Islet precursor cell (in vitro differentiated cells): ENCODE data around the gene XPO5.
"Not testable (repeated sequence)": the region's sequence is repeated elsewhere in the genome, so short reads cannot be mapped to it uniquely, and the experiment has no call there.

Source experiments
- DNase-seq: peaks from one replicate; pipeline ENCODE4 v3.0.0-alpha.2; 2018

Gene XPO5

DNA sequence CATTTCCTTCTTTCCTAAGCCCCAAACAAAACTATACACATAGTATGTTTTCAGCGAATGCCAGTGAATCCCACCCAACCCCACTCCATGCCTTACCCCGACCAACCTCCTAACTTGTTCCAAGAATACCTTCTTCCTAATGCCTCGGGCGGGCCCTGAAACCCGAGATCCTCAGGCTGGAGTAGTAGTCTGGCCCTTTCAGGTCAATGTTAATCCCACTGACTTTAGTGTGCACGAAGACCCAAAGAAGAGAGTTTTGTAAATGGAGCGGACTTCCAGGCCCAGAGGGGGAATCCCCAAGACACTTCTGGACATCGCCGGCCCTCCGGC is 59.5 kb downstream of the XPO5 start:
- DNase-seq: no peak

DNA sequence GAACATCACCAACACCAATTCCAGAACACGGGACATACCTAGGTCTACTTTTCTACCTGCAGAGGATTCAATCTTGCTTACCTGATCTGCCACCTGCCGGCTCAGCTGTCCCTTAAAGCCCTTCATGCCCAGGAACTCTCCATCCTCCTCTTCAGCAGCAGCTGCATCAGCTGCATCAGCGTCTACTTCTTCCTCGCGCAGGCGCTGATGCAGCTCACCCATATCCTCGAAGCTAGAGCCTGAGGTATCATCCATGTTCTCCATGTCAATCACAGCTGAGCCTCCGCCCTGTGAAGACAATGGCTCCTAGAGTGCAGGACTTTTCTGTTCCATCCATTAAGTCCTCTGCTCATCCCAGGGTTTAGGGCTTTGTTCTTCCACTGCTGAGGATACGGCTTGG is 60.0 kb downstream of the XPO5 start:
- DNase-seq: no peak

DNA sequence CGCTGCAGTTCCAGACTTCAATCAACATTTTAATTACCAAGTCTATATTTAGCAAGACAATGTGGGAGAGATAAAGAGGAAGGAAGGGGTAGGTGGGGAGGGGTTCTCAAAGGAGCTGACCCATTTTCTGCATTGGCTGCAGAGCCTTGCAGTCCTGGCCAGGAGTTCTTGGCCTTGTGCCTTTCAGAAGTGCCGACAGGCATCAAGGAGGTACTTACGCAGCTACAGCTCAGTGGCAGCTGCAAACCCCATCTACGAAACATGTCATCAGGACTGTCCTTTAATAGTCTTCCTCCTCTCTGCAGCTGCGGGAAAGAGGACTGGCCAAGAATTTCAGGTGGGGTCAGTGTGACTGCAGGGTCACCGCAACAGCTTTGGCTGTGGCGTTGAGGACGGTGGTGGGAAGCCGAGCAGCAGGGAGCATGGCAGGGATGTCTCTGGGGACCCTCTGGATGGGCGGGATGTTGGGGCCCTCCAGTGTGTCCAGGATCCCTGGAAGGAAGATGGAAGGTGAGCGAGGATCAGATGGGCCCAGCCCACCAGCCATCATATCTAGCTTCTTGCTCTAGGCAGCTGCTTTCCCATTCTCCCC is 63.9 kb downstream of the XPO5 start:
- DNase-seq: no peak

DNA sequence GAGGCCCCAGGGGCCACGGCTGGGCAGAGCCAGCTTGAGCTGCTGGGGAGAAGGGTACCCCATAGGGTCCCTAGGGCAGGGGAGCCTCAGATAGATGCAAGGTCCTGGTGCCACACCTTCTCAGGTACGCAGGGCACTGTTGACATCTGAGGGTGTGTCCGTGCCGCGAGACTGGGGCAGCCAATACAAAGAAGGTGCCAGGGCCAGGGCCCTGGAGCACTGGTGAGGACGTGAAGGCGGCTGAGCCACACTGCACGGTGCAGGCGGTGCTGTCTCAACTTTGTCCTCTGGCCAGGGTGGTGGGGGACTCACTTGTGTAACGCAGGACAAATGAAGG is 65.0 kb downstream of the XPO5 start:
- DNase-seq: no peak

DNA sequence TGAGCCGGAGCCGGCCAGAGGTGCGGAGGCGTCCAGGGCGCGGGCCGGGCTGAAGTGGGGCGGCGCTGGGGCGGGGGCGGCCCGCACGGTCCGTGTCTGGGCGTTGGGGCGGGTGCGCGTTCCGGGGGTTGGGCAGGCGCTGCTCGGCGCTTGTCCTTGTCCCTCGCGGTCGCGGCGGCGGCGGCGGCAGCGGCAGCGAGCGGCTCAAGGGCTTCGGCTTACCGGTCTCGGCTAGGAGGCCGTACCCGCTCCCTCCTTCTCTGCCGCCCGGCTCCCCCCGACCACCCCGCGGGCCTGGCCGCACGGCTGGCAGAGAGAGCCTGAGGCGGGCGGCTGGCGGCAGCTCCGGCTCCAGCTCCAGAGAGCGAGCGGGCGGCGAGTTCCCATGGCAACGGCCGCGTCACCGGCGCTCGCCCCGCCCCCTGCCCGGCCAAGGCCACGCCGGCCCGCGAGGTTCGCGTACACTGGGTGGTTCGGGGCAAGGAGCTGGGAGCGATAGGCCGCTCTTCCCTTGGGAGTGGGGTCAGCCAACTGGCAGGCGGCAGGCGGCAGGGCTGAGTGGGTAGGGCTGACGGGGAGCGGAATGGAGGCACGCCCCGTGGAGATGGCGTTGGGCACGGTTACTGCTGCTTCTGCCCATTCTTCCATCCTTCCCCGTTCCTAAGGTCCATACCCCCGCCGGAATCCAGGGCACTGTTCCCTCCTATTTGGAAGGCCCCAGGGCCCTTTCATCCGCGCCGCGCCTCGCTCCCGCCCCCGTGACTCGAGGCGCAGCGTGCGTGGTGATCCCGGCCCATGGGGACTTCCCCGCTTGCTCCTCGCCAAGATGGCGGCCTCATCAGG is 65.6 kb downstream of the XPO5 start, which contains the start of gene LRRC73:
TSS of gene LRRC73 (minus strand) at position 363 of the 843 bp plus-strand sequence. CDS start 561 bp downstream, outside the sequence.
- peak; percentile 95 for DNase-seq

DNA sequence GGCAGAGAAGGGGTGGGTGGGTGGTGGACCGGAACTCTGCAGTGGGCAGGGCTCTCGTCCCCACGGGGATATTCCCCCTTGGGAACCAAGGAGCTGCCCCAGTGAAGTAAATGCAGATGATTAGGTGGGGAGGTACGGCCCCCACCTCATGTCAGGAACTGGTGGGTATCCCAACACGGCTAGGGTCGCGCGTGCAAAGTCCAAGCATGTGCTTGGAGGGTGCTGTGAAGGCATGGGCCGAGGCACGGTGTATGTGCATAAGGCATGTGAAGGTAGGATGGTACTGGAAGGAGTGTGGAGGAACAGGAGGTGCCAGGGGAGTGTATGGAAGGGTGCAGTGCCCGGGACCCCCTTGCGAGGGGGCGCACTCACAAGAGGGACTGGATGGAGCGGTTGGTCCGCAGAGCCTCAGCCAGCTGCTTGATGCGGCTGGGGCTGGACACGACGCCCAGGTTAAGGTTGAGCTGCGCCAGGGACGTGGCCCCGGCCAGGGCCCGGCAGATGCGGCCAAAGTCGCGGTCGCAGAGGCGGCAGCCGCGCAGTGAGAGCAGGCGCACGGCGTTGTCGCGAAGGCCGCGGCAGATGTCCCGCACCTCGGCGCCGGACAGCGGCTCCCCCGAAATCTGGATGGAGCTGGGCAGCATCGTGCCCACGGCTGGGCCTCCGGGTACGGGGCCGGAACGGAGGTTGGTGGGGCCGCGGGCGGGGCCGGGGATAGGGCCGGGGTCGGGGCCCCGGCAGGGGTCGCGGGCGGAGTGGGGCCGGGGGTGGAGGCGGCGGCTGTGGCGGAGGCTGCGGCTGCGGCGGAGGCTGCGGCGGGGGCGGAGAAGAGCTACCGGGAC is 66.5 kb downstream of the XPO5 start:
- DNase-seq: no peak

DNA sequence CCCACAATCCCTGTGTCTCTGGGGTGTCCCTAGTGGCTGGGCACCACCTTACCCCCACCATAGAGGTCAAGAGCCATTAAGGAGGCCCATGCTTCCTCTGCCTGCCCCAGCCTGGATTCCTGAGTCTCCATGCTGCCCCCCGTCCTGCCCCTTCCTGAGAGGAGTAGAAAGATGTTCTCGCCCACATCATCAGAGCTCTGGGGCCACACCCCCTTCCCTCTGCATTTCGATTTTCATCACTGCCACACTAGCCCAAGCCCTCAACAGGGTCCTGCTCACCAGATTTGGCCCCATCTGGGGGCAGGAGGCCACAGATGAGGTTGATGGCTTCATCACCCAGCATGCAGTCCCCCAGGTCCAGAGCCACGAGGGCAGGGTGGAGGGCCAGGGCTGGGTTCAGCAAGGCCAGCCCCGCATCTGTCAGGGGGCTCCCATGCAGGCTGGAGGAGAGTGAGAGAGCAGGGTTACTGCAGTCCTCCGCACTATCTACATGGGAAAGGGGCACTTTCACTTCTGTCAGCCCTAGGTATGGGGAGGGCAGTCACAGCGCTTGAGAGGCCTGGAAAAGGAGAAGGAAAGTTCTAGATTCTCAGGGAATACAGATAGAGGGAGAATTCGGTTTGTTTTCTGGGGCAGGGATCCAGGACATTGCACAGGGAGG is 67.2 kb downstream of the XPO5 start:
- no peak for DNase-seq

DNA sequence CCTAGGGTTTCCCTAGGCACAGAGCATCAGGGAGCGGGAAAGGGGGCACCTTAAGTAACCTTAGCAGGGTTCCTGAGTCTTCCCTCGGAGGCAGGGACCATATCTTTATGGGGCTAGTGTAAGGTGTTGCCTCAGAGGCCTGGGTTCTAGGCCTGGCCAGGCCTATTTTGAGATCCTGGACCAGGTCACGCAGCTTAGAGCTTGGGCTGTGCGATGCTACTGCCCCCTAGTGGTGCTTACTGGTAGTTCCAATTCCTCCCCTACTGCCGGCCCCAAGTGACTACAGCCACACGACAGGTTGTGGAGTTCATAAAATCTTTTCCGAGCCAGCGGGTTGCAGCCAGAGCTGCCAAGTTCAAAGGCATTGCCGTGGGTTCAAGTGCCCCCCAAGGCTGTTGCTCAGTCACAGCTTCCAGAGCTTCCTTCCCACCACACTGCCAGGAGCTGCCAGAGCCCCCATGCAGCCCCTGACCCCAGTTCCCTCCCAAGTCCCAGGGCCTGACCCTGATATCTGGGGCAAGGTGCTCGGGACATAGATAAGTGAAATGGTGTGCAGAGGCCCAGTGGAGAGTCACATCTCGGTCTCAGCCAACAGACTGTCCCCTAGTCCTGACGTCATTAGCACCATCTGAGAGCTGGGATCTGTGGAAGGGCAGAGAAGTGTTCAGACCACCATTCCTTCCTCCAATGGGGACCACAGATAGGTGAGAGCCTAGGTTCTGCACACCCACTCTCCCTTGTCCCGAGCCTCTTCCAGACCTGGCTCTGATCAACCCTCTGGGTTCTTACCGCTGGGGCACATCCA is 69.0 kb downstream of the XPO5 start:
- DNase-seq: peak; percentile 90

DNA sequence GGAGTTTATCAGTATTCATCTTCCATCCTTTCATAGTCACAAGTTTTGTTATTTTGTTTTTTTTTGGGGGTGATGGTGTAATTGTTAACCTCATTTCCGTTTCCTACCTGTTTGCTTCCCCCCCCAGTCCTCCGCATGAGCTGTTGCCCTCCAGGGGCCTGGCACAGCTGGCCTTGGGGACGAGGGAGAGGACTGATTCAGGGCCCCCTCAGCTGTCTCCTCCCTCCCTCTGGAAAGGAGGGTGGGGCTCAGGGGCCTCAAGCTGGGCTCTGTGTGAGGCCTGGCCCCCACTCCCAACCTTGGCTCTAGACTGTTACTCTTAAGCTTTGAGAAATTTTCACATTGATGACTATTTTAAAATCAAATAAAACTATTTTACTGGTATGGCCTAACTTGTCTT is 69.7 kb downstream of the XPO5 start:
- DNase-seq: no peak

DNA sequence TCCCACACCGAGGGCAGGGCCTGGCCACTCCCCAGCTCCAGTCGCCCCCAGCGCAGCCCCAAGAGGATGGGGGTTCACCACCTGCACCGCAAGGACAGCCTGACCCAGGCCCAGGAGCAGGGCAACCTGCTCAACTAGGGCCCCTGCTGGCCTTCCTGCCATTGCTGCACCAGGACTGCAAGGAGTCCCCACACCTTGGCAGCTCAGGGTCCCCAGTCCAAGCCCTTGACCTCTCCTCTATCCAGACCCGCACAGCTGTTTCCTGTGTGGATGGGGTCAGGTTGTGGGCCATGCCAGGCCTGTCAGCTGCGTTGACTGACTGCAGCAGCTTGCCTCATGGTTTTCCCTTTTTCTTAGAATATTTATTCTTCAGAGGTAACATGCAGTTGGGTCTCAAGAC is 70.1 kb downstream of the XPO5 start:
- DNase-seq: no peak

DNA sequence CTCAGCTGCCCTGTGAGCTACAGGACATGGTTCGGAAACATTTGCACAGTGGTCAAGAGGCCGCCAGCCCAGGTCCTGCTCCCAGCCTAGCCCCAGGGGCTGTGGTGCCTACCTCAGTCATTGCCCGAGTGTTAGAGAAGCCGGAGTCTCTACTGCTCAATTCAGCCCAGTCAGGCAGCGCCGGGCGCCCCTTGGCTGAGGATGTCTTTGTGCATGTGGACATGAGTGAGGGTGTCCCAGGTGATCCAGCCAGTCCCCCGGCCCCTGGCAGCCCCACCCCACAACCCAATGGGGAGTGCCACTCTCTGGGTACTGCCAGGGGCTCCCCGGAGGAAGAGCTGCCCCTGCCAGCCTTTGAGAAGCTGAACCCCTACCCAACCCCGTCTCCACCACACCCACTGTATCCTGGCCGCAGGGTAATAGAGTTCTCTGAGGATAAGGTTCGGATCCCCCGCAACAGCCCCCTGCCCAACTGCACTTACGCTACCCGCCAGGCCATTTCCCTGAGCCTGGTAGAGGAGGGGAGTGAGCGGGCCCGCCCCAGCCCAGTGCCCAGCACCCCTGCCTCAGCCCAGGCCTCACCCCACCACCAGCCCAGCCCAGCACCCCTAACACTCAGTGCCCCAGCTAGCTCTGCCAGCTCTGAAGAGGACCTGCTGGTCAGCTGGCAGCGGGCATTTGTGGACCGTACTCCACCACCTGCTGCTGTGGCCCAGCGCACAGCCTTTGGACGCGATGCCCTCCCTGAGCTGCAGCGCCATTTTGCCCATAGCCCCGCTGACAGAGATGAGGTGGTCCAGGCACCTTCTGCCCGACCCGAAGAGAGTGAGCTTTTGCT is 70.9 kb downstream of the XPO5 start:
- no peak for DNase-seq

DNA sequence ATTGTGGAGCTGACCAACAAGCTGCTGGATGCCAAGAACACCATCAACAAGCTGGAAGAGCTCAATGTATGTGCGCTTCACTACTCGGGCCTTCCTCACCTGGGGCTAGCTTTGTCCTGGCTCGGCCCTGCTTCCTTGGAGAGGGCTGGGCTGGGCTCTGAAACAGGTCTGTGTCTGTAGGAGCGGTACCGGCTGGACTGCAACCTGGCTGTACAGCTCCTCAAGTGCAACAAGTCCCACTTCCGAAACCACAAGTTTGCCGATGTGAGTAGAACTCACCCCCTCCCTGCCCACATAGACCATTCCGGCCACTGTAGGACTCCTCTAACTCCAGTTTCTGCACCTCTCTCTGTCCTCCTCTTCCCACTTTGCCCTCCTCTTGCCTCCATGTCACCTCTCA is 72.4 kb downstream of the XPO5 start:
- DNase-seq: no peak

DNA sequence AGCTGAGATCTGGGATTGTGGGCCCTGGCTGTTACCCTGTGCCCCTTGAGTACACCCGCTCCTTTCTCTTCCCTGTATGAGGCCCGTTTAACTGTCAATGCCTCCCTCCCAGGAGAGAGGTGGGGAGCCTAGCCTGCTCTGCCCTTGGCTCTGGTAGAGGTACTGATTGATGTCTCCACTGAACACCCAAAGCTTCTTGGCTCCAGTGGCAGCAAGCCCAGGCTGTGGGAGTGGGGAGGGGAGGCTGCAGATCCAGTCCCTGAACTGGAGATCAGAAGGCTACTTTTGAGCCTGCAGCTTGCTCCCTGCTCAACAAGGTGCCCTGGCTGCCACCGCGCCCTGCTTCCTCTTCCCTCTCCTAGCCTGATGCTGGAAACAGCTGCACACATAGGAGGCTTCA is 73.2 kb downstream of the XPO5 start:
- no peak for DNase-seq

DNA sequence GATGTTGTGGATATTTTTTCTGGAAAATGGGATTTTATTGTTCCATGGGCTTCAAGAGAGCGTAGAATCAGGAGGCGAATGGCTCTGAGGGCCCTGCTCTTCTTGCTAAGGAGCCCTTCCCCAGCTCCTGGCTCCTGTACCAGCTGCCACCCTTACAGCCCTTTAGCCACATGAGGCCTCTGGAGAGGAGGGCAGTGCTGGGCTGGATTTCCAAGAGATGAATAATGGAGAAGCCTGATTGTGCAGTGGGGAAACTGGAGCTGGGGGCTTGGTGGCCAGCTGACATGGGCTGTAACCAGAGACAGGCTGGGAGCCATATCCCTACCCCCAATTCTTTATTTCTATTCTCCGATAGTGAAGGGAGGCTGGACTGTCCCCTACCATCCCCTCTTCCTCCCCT is 74.9 kb downstream of the XPO5 start:
- no peak for DNase-seq

DNA sequence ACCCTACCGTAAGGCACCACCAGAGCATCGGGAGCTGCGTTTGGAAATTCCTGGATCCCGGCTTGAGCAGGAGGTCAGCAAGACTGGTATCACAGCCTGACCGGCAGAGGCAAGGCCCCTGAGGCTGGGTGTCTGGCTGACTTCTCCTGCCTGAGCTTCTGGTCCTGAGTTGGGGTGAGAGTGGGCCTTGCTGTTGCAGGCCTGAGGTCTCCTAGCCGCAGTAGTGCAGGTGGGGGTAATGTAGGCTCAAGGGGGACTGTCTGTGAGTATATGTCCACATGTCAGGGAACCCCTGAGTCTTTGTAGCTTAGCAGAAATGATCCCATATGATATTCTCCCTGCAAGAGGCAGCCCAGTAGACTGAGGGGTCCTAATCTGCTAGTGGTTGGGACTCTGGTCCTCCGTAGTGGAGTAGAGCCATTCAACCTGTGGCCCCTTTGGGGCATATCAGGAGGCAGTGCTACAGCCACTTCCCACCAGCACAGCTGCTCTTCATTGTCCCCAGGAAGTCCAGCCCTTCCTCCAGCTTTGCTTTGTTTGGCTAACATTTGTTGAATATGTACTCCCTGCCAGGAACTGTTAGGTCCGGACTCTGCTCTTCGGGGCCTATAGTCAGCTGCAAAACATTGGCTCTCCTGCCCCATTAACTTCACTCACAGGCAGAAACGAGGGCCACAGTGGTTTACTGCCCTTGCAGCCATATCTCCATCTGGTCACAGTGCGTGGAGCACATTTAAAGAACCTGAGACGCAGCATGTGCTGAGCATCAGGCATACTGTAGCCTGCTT is 76.6 kb downstream of the XPO5 start:
- DNase-seq: no peak

DNA sequence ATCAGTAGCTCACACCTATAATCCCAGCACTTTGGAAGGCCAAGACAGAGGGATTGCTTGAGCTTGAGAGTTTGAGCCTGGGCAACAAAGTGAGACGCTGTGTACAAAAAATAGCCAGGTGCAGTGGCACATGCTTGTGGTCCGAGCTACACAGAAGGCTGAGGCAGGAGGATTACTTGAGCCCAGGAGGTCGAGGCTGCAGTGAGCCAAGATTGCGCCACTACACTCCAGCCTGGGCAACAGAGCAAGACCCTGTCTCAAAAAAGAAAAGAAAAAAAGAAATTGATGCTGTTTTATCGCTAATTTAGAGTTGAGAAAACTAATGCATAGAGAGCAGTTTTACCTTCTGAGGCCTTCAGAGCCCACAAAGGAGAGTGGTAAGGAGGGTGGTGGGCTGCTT is 77.5 kb downstream of the XPO5 start:
- DNase-seq: not testable (repeated sequence)

DNA sequence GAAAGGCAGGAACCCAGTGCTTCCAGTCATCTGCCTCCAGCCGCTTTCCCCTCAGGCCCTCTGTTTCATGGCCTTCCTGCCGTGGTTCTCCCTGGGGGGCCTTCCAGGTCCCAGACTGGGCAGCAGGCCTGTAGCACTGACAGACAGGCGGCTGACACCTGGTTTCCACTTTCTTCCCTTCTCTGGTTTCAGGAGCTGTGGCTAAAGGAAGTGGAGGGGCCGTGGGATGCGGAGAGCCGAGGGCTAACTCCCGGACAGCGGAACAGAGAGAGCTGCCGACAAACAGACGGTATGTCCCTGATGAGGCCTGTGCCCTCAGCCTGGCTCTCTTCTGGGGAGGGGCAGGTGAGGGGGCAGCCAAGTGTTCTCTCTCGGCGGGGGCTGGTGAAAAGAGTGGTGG is 78.1 kb downstream of the XPO5 start:
- DNase-seq: no peak

DNA sequence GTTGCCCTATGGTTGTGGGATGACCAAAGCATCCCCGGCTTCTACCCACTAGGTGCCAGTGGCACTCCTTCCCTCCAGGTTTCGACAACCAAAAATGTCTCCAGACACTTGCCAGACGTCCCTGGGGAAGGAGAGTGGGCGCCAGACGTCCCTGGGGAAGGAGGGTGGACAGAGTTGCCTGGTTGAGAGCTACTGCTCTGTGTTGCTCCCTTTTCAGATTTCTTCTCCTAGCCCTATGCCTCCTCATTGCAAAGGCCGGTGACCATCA is 78.8 kb downstream of the XPO5 start:
- no peak for DNase-seq

DNA sequence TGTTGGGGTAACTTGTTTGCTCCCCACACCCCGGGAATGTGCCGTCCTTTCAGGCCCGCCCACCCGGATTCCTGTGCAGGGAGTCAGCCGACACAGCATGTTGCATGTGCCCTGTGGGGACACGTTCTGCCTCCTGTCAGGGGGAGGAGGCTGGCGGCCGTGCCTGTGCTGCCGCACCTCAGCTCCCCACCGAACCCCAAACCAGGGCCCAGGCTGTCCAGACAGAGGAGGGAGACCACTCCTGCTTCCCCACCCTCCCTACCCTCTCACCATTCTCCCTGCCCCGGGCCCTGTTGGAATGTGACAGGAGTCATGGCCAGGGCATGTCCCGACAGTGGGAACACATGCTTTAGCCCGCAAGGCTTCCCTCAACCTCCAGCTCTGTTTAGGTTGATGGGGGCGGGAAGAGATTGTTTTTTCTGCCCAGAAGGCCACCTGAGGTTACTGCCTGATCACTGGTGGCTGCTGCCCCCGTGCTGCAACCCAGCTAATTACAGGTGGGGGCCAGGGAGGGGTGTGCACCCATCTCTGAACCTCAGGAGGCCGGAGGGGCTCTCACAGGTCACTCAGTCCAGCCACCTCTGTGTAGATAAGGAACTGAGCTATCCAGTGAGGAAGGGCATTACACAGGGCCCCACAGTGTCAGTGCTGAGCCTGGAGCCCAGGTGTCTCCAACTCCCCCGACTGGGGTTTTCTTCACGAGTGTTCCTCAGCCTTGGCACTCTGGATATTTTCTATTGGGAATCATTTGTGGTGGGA is 79.3 kb downstream of the XPO5 start:
- DNase-seq: peak; percentile 90

DNA sequence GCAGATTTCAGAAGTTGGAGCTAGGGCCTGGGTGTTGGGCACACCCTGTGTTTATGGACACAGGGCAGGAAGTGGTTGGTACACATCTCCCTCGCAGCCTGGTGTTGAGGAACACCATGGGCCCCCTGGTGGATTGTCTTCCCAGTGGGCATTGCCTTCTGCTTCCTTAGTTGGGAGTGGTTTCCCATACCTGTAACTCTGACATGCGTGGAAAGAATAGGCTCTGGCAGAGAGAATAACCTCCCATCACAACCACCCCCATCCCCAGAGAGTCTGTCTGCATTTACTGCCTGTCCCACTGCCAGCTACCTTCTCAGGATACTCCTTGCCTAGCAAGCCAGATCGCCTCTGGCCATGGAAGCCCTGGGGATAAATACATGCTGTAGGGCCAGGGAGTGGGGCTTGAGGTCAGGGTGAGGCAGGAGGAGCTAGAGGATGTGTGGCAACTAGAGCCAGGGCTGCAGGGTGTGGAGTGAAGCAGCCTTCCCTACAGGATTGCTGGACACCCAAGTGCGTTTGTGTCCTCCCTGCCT is 80.4 kb downstream of the XPO5 start:
- DNase-seq: peak; percentile 72
